ENCODE measurements around the gene ZSWIM3. TPM values are rescaled to one million over a fixed set of nuclear protein-coding genes. Genes with fewer than 3 reads are reported as not detected.
A peak's percentile ranks its signal among the peaks of the same experiment; 100 is the strongest.

Gene ZSWIM3
- total RNA-seq, 2 experiments from 2014 or later = 5.1 to 5.8 TPM

DNA sequence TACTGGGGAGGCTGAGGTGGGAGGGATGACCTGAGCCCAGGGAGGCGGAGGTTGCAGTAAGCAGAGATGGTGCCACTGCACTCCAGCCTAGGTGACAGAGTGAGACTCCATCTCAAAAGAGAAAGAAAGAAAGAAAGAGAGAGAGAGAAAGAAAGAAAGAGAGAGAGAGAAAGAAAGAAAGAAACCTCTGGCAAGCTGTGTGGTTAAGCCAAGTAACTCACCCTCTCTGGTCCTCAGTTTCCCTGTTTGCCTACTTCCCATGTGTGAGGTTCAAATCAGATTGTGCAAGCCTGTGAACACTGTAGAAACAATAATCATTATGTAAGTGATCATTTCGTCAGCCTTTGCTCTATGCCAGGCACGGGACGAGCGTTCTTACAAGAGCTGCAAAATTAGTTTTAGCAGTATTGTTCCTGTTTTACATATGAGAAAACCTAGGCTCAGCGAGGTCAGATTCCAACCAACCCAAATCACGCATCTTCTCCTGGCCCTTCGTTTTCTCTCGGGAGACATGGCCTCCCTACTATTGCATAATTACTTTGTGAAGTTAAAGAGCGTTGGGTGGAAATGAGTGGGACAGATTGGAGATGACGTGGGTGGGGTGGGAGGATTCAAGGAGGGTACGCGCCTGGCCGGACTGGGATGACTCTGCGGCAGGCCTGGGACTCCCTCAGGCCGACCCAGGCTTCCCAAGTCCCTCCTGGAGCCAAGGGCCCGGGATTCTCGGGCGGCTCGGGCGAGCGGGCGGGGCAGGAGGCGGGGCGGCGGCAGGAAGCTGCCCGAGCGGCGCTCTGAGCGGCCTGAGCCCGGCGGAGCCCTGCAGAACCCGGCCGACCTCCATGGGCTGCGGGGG, 24.2 kb upstream of the ZSWIM3 start, which contains the start of gene SNX21:
Gene SNX21 (plus strand): TSS at position 770 of the 853 bp plus-strand sequence. CDS start 121 bp downstream, outside the sequence.
- no peaks in the 10 kb centered on the region for H3K36me3 Mint-ChIP-seq (ENCODE audit: low read depth)
- DNase-seq = peak; percentile 29
- ChIA-PET POLR2A (interaction anchor here (1.3 to 2.4 kb wide), 3 partner anchors 17 to 58 kb away, joined by 3 to 12 read pairs (median 9); partner anchors contain the start of genes ACOT8, CTSA, NEURL2 and ZSWIM3), CTCF (interaction anchor here (0.6 to 1.7 kb wide), 5 partner anchors 9 to 154 kb away, joined by 3 to 9 read pairs (median 5); no protein-coding TSS in a partner anchor)
- H3K9me3 Mint-ChIP-seq (ENCODE audit: insufficient read depth) = no peaks in the 10 kb centered on the region
- peaks cover 13% of the 10 kb centered on the region for H3K4me1 Mint-ChIP-seq (ENCODE audit: low read depth)
- peak; percentile 88 for ATAC-seq
- peaks cover 3% of the 10 kb centered on the region for H3K27me3 Mint-ChIP-seq (ENCODE audit: low read depth)
- H3K4me3 Mint-ChIP-seq = peak within 1 kb of the TSS; percentile 70
- H3K27ac Mint-ChIP-seq = peak within 1 kb of the TSS; percentile 18

DNA sequence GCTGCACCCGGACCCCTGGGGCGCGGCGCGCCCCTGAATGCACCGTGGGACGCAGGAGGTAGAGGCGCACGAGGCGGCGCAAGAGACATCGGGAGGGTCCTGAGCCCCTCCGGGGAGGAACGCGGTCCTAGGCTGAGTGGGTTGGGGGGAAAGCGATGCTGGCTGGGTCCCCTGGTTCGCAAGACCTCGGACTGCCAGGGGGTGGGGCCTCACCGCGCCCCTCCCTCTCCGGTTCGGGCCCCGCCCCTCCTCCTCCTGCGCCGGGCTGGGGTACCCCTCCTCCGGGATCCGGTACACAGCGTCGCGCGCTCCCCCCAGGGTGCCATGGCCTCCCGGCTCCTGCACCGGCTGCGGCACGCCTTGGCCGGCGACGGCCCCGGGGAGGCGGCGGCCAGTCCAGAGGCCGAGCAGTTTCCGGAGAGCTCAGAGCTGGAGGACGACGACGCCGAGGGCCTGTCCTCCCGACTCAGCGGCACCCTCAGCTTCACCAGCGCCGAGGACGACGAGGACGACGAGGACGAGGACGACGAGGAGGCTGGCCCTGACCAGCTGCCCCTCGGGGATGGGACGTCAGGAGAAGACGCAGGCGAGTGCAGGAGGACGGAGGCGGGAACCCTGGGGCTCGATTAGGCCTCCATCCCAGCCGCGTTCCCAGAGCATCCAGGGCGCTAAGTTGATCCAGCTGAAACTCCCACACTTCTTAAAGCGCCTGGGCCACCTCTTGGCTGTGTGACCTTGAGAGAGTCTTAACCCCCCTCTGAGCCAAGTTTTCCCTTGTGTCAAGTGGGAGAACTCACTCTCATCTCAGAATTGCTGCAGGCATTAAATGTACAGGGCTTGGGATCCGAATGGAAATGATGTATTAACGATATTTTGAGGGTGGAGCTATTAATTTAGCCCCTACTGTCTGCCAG, 23.3 kb upstream of the ZSWIM3 start:
- H3K27me3 Mint-ChIP-seq (ENCODE audit: low read depth) = peaks cover 3% of the 10 kb centered on the region
- peaks cover 13% of the 10 kb centered on the region for H3K4me1 Mint-ChIP-seq (ENCODE audit: low read depth)
- H3K36me3 Mint-ChIP-seq (ENCODE audit: low read depth) = no peaks in the 10 kb centered on the region
- ATAC-seq = peak; percentile 77
- ChIA-PET CTCF (interaction anchor here (0.6 to 1.7 kb wide), 5 partner anchors 10 to 153 kb away, joined by 3 to 9 read pairs (median 5); no protein-coding TSS in a partner anchor), POLR2A (interaction anchor here (1.3 to 2.4 kb wide), 3 partner anchors 18 to 57 kb away, joined by 3 to 12 read pairs (median 9); partner anchors contain the start of genes ACOT8, CTSA, NEURL2 and ZSWIM3)
- H3K27ac Mint-ChIP-seq = no peak overlapping the region
- DNase-seq = peak; percentile 39
- peak overlapping the region; percentile 70 for H3K4me3 Mint-ChIP-seq
- no peaks in the 10 kb centered on the region for H3K9me3 Mint-ChIP-seq (ENCODE audit: insufficient read depth)

DNA sequence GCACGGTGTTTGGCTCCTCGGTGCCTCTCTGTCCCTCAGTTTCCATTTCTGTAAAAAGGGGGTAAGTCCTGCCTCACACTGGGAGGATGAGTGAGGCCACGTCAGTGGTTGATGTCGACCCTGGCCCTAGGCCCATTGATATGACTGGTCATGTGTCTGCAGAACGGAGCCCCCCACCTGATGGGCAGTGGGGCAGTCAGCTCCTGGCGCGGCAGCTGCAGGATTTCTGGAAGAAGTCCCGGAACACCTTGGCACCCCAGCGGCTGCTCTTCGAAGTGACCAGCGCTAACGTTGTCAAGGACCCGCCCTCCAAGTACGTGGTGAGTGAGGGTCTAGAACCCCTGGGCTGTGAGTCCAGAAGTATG, 22.6 kb upstream of the ZSWIM3 start:
- H3K27me3 Mint-ChIP-seq (ENCODE audit: low read depth) = peaks cover 3% of the 10 kb centered on the region
- peaks cover 13% of the 10 kb centered on the region for H3K4me1 Mint-ChIP-seq (ENCODE audit: low read depth)
- H3K4me3 Mint-ChIP-seq = peak overlapping the region; percentile 45
- H3K27ac Mint-ChIP-seq = no peak overlapping the region
- ChIA-PET CTCF (no interaction called here), POLR2A (interaction anchor here (1.3 to 2.4 kb wide), 2 partner anchors 23 to 56 kb away, joined by 3 to 12 read pairs; partner anchors contain the start of genes ACOT8, CTSA, NEURL2 and ZSWIM3)
- no peaks in the 10 kb centered on the region for H3K36me3 Mint-ChIP-seq (ENCODE audit: low read depth)
- ATAC-seq (no peak), DNase-seq (no peak)
- no peaks in the 10 kb centered on the region for H3K9me3 Mint-ChIP-seq (ENCODE audit: insufficient read depth)

DNA sequence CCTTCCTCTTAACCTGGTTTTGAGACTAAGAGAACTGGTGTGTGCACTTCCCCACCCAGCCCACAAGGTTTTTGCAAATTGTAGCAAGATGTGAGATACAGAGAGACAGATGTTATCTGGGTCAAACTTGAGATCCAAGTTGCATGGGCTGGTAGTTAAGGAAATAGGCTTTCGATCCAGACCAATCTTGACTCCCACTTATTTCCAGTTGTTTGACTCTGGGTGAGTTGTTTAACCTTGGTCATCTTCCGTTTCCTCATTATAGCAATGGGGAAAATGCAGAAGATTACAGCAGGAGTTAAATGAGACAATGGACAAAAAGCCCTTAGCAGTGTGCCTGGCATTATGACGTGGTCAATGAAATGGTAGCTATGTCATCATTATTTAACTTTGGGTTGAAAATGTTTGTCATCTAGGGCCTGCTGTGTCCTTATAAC, 22.1 kb upstream of the ZSWIM3 start:
- CTCF ChIA-PET = interaction anchor here (0.9 kb wide), 1 partner anchor 37 kb away, joined by 4 read pairs; no protein-coding TSS in a partner anchor

DNA sequence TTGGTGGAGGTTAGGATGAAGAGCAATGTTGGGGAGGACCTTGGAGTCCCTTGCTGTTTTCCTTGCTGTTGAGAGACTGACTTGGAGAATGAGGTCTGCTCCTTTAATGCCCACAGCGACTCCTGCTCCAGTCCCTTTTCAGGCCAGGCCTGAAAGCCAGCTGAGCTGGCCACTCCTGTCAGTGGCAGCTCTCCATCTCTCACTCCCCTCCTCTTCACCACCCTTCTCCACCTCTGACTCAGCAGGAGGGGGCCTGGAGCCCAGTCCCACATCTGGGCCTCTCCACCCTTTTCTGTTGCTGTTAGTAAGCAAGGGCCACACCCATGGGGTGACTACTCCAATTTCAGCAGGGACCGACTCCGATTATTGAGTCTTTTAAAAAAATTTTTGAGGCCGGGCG, 21.6 kb upstream of the ZSWIM3 start:
- Mint-ChIP-seq H3K4me1 (ENCODE audit: low read depth) (peaks cover 13% of the 10 kb centered on the region), H3K9me3 (ENCODE audit: insufficient read depth) (no peaks in the 10 kb centered on the region), H3K27me3 (ENCODE audit: low read depth) (no peaks in the 10 kb centered on the region), H3K27ac (no peak overlapping the region), H3K4me3 (no peak overlapping the region), H3K36me3 (ENCODE audit: low read depth) (no peaks in the 10 kb centered on the region)
- ChIA-PET CTCF (interaction anchor here (0.9 kb wide), 1 partner anchor 37 kb away, joined by 4 read pairs; no protein-coding TSS in a partner anchor), POLR2A (interaction anchor here (0.8 kb wide), 1 partner anchor 45 kb away, joined by 3 read pairs; no protein-coding TSS in a partner anchor)
- ATAC-seq (no peak), DNase-seq (no peak)

More for the DNA sequence above, 22.1 kb upstream of the ZSWIM3 start:
- POLR2A ChIA-PET = interaction anchor here (0.8 kb wide), 1 partner anchor 45 kb away, joined by 3 read pairs; no protein-coding TSS in a partner anchor
- Mint-ChIP-seq H3K9me3 (ENCODE audit: insufficient read depth) (no peaks in the 10 kb centered on the region), H3K27me3 (ENCODE audit: low read depth) (peaks cover 1% of the 10 kb centered on the region), H3K4me3 (peak overlapping the region; percentile 45), H3K27ac (no peak overlapping the region), H3K4me1 (ENCODE audit: low read depth) (peaks cover 13% of the 10 kb centered on the region), H3K36me3 (ENCODE audit: low read depth) (no peaks in the 10 kb centered on the region)
- ATAC-seq = no peak
- DNase-seq = no peak

DNA sequence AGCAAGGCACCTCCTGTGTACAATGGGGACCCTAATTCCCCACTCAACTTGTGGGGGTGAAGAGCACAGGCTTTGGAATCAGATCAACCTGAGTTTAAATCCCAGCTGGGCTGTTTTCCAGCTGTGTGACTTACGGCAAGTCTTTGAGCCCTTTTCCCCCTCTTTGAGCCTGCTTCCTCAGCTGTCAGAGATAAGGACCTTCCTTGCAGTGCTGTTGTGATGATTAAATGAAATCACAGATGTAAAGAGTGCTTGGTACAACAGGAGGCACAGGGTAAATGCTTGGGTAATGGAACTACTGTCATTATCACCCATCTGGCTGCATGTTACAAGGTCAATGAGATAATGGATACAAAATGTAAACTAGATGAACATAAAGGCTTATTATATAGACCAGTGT, 20.6 kb upstream of the ZSWIM3 start:
- Mint-ChIP-seq H3K9me3 (ENCODE audit: insufficient read depth) (no peaks in the 10 kb centered on the region), H3K4me3 (no peak overlapping the region), H3K27me3 (ENCODE audit: low read depth) (no peaks in the 10 kb centered on the region), H3K4me1 (ENCODE audit: low read depth) (peaks cover 13% of the 10 kb centered on the region), H3K27ac (no peak overlapping the region), H3K36me3 (ENCODE audit: low read depth) (no peaks in the 10 kb centered on the region)
- POLR2A ChIA-PET = no interaction called here
- CTCF ChIA-PET = interaction anchor here (2.1 kb wide), 1 partner anchor 13 kb away, joined by 5 read pairs; no protein-coding TSS in a partner anchor
- ATAC-seq (no peak), DNase-seq (no peak)

DNA sequence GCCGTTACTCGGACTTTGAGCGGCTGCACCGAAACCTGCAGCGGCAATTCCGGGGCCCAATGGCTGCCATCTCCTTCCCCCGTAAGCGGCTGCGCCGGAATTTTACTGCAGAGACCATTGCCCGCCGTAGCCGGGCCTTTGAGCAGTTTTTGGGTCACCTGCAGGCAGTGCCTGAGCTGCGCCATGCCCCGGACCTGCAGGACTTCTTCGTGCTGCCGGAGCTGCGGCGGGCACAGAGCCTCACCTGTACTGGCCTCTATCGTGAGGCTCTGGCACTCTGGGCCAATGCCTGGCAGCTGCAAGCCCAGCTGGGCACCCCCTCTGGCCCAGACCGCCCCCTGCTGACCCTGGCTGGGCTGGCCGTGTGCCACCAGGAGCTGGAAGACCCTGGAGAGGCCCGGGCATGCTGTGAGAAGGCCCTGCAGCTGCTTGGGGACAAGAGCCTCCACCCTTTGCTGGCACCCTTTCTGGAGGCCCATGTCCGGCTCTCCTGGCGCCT, 16.7 kb upstream of the ZSWIM3 start:
- POLR2A ChIA-PET = interaction anchor here (0.6 to 1.5 kb wide), 4 partner anchors 10 to 96 kb away, joined by 3 to 5 read pairs (median 3); partner anchors contain the start of genes DNTTIP1 and WFDC3
- Mint-ChIP-seq H3K27me3 (ENCODE audit: low read depth) (no peaks in the 10 kb centered on the region), H3K36me3 (ENCODE audit: low read depth) (peaks cover 26% of the 10 kb centered on the region), H3K4me3 (no peak overlapping the region), H3K4me1 (ENCODE audit: low read depth) (no peaks in the 10 kb centered on the region), H3K9me3 (ENCODE audit: insufficient read depth) (no peaks in the 10 kb centered on the region), H3K27ac (no peak overlapping the region)
- CTCF ChIA-PET = interaction anchor here (1.2 kb wide), 1 partner anchor 12 kb away, joined by 3 read pairs; no protein-coding TSS in a partner anchor
- ATAC-seq = no peak
- no peak for DNase-seq

DNA sequence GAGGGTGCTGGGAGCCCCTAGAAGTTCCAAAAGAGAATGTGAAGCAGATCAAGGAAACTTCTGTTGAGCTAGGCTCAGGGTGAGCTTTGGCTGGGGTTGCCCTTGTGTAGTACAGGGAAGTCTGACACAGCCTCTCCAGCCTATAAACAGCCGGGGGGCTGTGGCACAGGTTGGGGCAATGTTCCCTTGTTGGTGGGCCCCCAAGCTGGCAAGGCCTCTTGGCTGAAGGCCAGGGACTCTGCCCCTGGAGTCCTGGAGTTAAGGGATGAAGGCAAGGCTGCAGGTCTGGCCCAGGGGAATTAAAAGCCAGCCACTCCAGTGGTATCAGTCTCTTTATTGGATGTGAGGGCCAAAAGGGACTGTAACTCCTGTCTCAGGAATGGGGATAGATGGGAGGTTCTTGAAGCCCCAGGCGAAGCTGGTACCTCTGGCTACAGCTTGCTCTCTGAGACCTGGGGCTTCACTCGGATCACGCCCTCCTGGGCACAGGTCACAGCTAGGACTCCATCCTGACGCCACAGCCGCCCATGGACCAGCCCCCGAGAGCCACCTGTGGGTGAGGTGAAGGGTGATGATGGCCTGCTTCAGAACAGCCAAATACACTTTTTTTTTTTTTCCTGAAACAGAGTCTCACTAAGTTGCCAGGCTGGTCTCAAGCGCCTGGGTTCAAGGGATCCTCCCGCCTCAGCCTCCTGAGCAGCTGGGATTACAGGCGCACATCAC, 15.8 kb upstream of the ZSWIM3 start:
- DNase-seq (no peak), ATAC-seq (no peak)
- Mint-ChIP-seq H3K9me3 (ENCODE audit: insufficient read depth) (no peaks in the 10 kb centered on the region), H3K4me1 (ENCODE audit: low read depth) (no peaks in the 10 kb centered on the region), H3K36me3 (ENCODE audit: low read depth) (peaks cover 26% of the 10 kb centered on the region), H3K27me3 (ENCODE audit: low read depth) (no peaks in the 10 kb centered on the region), H3K27ac (no peak overlapping the region), H3K4me3 (no peak overlapping the region)
- CTCF ChIA-PET = interaction anchor here (1.2 kb wide), 1 partner anchor 11 kb away, joined by 3 read pairs; no protein-coding TSS in a partner anchor
- POLR2A ChIA-PET = interaction anchor here (1.9 kb wide), 1 partner anchor 16 kb away, joined by 11 read pairs; the partner anchor contains the start of genes ACOT8 and ZSWIM3

DNA sequence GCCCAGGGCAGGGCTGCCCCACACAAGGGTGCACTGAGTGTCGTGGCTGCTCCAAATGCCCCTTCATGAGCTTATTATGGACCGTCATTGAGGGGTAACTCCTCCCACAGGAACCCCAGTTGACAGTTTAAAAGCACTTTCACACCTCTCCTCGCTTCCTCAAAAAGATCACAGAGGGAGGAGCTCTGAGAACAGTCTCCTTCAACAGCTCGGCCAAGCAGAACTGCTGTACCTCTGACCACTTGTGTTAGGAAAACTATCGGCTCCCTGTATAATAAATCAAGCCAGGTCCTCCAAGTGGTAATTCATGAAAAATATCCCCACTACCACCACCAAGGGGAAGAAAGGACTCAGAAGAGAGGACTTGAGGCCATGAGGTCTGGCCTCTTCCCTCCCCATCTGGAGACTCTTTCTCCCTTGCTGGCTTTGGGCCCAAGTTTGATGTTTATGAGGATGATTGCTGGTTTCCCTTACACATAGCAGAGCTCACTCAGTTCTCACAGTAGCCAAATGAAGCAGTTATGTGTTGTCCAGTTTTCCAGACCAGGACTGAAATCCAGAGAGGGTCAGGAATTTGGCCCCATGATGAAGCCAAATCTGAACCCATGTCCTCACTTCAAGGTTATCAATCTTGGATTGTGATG, 15.1 kb upstream of the ZSWIM3 start:
- Mint-ChIP-seq H3K4me1 (ENCODE audit: low read depth) (no peaks in the 10 kb centered on the region), H3K36me3 (ENCODE audit: low read depth) (peaks cover 26% of the 10 kb centered on the region), H3K27me3 (ENCODE audit: low read depth) (no peaks in the 10 kb centered on the region), H3K4me3 (no peak overlapping the region), H3K27ac (no peak overlapping the region), H3K9me3 (ENCODE audit: insufficient read depth) (no peaks in the 10 kb centered on the region)
- ATAC-seq (no peak), DNase-seq (no peak)
- ChIA-PET CTCF (no interaction called here), POLR2A (interaction anchor here (1.9 kb wide), 1 partner anchor 15 kb away, joined by 11 read pairs; the partner anchor contains the start of genes ACOT8 and ZSWIM3)

DNA sequence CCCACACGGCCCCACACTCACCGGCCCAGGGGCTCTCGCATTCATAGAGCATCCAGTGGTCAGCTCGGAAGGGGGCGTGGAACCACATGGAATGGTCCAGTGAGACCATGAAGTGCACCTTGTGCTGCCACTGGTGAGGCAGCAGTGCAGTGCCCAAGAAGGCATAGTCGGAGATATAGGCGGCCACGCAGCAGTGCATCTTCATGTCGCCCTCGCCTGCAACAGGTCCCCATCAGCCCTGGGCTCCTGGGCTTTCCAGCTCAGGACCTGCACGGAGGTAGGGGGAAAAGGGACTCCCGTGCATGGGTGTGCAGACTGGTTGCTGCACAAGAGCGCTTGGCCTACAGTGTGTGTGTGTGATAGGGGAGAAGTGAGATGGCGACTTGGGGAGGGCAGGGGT, 13.9 kb upstream of the ZSWIM3 start:
- ChIA-PET CTCF (no interaction called here), POLR2A (no interaction called here)
- H3K4me3 Mint-ChIP-seq = no peak overlapping the region
- H3K27me3 Mint-ChIP-seq (ENCODE audit: low read depth) = no peaks in the 10 kb centered on the region
- no peak for DNase-seq
- no peak overlapping the region for H3K27ac Mint-ChIP-seq
- H3K36me3 Mint-ChIP-seq (ENCODE audit: low read depth) = peaks cover 26% of the 10 kb centered on the region
- no peaks in the 10 kb centered on the region for H3K9me3 Mint-ChIP-seq (ENCODE audit: insufficient read depth)
- no peak for ATAC-seq
- H3K4me1 Mint-ChIP-seq (ENCODE audit: low read depth) = no peaks in the 10 kb centered on the region
